Body of pancreas (tissue), 4 donors: ENCODE results near the gene ANKRD23.

Experiments
- CTCF ChIP-seq, 7 experiments: fragments of 450-650 bp in 4 of 7; fragments of 200-600 bp in 3 of 7; sonication (generic) in 3 of 7; IDR thresholded peaks; one replicate each; pipeline ENCODE4 v1.5.1; 2016 to 2019; ENCODE audit warnings: antibody characterized with exemption in 7 of 7
- POLR2A ChIP-seq, 3 donors: fragments of 450-650 bp; IDR thresholded peaks; one replicate each; pipeline ENCODE4 v1.6.1; 2016; ENCODE audit warnings: antibody characterized with exemption in 3 of 3, mild to moderate bottlenecking in 2 of 3

- TF ChIP-seq CTCF (IDR thresholded peaks at IDR 0.05): no peak
- TF ChIP-seq POLR2A (IDR thresholded peaks at IDR 0.05): no peak
These were observed 22.8 kb upstream of the ANKRD23 start for GRCh38 chr2:96866586-96866985.
